Measurements from ENCODE around the gene NT5M. TPM values are rescaled to one million over a fixed set of nuclear protein-coding genes. Genes with fewer than 3 reads are reported as not detected.
"Not testable (repeated sequence)": the region's sequence is repeated elsewhere in the genome, so short reads cannot be mapped to it uniquely, and the experiment has no call there.

The NT5M gene
- total RNA-seq, 6 experiments from 2014 or later = 0.51 to 3.0 (median 0.87) TPM

DNA sequence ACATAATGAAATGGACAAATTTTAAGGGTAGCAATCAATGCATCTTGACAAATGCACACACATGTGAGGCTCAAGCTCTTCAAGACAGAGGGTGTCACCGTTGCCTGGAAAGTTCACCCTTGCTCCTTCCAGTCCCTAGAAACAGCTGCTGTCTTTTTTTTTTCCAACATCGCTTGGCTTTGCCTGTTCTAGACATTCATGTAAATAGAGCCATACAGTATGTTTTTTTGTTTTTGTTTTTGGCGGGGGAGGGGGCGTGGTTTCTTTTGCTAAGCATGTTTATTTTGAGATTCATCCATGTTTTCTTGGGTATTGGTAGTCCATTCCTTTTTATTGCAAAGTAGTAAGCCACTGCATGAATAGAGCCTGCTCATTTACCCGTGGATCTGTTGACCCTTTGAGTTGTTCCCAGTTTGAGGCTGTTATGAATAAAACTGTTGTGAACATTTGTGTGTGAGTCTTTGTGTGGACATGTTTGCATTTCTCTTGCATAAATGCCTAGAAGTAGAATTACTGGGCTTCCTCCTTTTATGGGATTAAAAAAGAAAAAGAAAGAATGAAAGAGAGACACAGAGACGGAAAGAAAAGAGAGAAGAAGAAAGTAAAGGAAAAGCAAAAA, 78.4 kb downstream of the NT5M start:
- H3K4me3 ChIP-seq = no peak overlapping the region
- no peak overlapping the region for H3K27ac ChIP-seq
- no peak for ATAC-seq
- intact Hi-C loops (cut with DNase I) = no loop called here
- no peaks in the 10 kb centered on the region for H3K27me3 ChIP-seq
- DNase-seq = no peak
- 37% methylated on average over 6 of the region's 6 CpGs for WGBS (ENCODE audit: insufficient coverage, low coverage, low lambda C conversion rate, missing lambda C conversion rate)
- no peaks in the 10 kb centered on the region for H3K9me3 ChIP-seq
- no peaks in the 10 kb centered on the region for H3K4me1 ChIP-seq
- H3K36me3 ChIP-seq = no peaks in the 10 kb centered on the region
- TF ChIP-seq CTCF (IDR thresholded peaks at IDR 0.05) (no peak), POLR2A (IDR thresholded peaks at IDR 0.05) (no peak)

DNA sequence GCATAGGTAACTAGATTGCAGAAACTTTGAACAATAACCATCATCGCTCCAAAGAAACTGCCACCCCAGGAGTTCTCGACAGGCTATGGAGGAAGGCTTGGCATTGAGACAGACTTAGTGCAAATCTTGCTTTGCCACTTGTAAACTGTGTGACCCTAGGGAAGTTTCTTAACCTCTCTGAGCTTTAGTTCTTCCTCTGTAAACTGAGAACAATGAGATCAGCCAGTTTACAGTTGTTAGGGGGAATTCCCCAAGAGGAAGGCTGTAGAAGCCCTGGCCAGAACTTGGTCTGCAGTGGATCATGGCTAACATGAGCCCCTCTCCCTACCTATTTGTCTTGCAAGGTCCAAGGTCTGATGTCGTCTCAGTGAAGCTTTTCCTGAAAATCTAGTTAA, 78.9 kb downstream of the NT5M start:
- Histone ChIP-seq H3K36me3 (no peaks in the 10 kb centered on the region), H3K27ac (no peak overlapping the region), H3K27me3 (no peaks in the 10 kb centered on the region), H3K4me1 (no peaks in the 10 kb centered on the region), H3K9me3 (no peaks in the 10 kb centered on the region), H3K4me3 (no peak overlapping the region)
- intact Hi-C loops (cut with DNase I) = no loop called here
- 50% methylated on average over 3 of the region's 3 CpGs for WGBS (ENCODE audit: insufficient coverage, low coverage, low lambda C conversion rate, missing lambda C conversion rate)
- TF ChIP-seq POLR2A (IDR thresholded peaks at IDR 0.05) (no peak), CTCF (IDR thresholded peaks at IDR 0.05) (no peak)
- ATAC-seq = no peak
- no peak for DNase-seq

DNA sequence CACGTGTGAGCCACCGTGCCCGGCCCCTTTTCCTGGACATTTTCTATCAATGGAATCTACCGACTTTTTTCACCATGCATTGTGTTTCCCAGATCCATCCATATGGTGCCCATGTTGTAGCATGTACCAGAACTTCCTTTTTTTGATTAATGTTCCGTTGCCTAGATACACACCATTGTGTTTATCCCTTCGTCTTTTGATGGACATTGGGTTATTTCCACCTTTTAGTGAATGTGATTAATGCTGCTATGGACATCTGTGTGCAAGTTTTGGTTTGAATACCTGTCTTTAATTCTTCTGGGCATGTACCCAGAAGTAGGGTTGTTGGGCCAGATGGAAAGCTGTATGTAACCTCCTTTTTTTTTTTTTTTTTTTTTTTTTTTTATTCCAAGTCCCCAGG, 79.8 kb downstream of the NT5M start:
- TF ChIP-seq CTCF (IDR thresholded peaks at IDR 0.05) = no peak
- no peak for TF ChIP-seq POLR2A (IDR thresholded peaks at IDR 0.05)
- Histone ChIP-seq H3K9me3 (no peaks in the 10 kb centered on the region), H3K27me3 (no peaks in the 10 kb centered on the region), H3K36me3 (no peaks in the 10 kb centered on the region), H3K4me1 (peaks cover 0 to 6% (median 0%) of the 10 kb centered on the region in 4 donors), H3K27ac (no peak overlapping the region), H3K4me3 (no peak overlapping the region)
- intact Hi-C loops (cut with DNase I) = no loop called here
- ATAC-seq = no peak
- 71% methylated on average over 6 of the region's 6 CpGs for WGBS (ENCODE audit: insufficient coverage, low coverage, low lambda C conversion rate, missing lambda C conversion rate)
- no peak for DNase-seq

DNA sequence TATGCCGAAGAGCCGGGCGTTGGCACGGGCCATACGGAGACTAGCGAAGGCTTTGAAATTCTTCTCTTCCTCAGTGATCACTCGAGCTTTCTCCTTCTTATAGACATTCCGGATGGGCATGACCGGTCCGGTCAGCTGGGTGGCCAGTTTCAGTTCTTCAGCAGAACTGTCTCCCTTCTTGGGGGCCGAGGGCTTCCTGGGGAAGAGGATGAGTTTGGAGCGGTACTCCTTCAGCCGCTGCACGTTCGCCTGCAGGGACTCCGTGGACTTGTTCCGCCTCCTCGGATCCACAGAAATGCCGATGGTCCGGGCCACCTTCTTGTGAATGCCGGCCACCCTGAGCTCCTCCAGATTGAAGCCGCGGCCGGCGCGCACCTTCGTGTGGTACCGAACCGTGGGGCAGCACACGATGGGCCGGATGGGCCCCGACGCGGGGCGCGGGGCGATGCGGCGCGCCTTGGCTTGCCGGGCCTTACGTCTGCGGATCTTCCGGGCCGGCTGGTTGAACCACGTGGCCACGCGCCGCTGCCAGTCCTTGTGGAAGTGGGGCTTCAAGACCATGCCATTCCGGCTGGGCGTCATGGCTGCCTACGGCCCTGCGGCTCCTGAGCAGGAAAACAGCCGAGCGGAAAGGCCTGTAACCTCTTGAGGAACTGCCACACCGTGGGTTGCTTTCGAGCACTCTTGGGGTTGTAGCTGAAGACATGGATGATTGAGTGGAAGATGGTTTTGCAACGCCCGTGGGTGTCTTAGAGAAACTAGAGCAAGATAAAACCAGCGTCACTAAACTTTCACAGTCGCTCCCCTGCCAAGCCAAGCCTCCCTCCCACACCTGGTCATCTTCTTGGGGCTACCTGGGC, 80.5 kb downstream of the NT5M start:
- 89% methylated on average over 11 of the region's 61 CpGs for WGBS (ENCODE audit: insufficient coverage, low coverage, low lambda C conversion rate, missing lambda C conversion rate)
- H3K4me3 ChIP-seq; H3K9me3 ChIP-seq; H3K36me3 ChIP-seq; ATAC-seq; H3K27ac ChIP-seq; intact Hi-C loops (cut with DNase I); DNase-seq; H3K4me1 ChIP-seq; H3K27me3 ChIP-seq: not testable (repeated sequence)

DNA sequence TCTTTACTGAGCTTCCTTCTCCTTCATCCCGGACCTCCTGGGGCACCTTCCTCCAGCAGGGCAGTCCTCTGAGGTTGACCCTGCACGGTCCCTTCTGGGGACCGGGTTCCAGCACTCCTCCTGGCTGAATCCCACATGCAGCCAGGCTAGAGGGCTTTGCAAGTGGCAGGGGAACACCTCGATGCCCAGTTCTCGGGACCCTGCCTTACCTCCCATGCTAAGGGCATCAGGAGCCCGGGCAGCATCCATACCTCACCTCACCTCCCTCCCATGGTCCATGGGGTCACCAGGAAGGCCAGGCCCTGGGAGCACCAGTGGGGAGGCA, 81.1 kb downstream of the NT5M start:
- H3K4me1 ChIP-seq = peaks cover 0 to 9% (median 0%) of the 10 kb centered on the region in 4 donors
- no peak overlapping the region for H3K4me3 ChIP-seq
- DNase-seq (no peak), ATAC-seq (no peak)
- H3K36me3 ChIP-seq = no peaks in the 10 kb centered on the region
- H3K9me3 ChIP-seq = no peaks in the 10 kb centered on the region
- no peaks in the 10 kb centered on the region for H3K27me3 ChIP-seq
- TF ChIP-seq CTCF (IDR thresholded peaks at IDR 0.05) (no peak), POLR2A (IDR thresholded peaks at IDR 0.05) (no peak)
- intact Hi-C loops (cut with DNase I) = no loop called here
- WGBS (ENCODE audit: insufficient coverage, low coverage, low lambda C conversion rate, missing lambda C conversion rate) = 81% methylated on average over 5 of the region's 6 CpGs
- H3K27ac ChIP-seq = no peak overlapping the region
